IgD-negative memory B cell (primary cell): Measurements from ENCODE around the gene NINJ1. TPM values are rescaled to one million over a fixed set of nuclear protein-coding genes. Genes with fewer than 3 reads are reported as not detected.
A peak's percentile ranks its signal among the peaks of the same experiment; 100 is the strongest.

Experiments
- H3K27ac Mint-ChIP-seq, 3 donors: one replicate each; pipeline ENCODE4 v1.8.0; 2020 to 2022; ENCODE audit warnings: mild to moderate bottlenecking in 3 of 3, mixed read lengths in 3 of 3, moderate library complexity in 1 of 3
- H3K27me3 Mint-ChIP-seq: one replicate; pipeline ENCODE4 v1.8.0; 2021; ENCODE audit warnings: mixed read lengths
- H3K36me3 Mint-ChIP-seq: one replicate; pipeline ENCODE4 v1.8.0; 2020; ENCODE audit warnings: mild to moderate bottlenecking, mixed read lengths
- H3K4me1 Mint-ChIP-seq, 3 donors: one replicate each; pipeline ENCODE4 v1.8.0; 2020 to 2022; ENCODE audit warnings: mixed read lengths in 3 of 3, mild to moderate bottlenecking in 1 of 3
- H3K4me3 Mint-ChIP-seq, 4 donors: one replicate each; pipeline ENCODE4 v1.8.0; 2020 to 2022; ENCODE audit warnings: mild to moderate bottlenecking in 4 of 4, mixed read lengths in 4 of 4, moderate library complexity in 3 of 4
- H3K9me3 Mint-ChIP-seq, 3 donors: one replicate each; pipeline ENCODE4 v1.8.0; 2020 to 2021; ENCODE audit warnings: mixed read lengths in 3 of 3, mild to moderate bottlenecking in 1 of 3
- polyA plus RNA-seq: library from polyadenylated mRNA; unstranded; fragments of 300-500 nt; fragmentation: Illumina TruSeq; gene quantifications from one replicate; pipeline ENCODE4 v1.2.3, GENCODE V29; 2021

Gene NINJ1
- polyA plus RNA-seq, 1 donor from 2014 or later, result 8.3 TPM

- Mint-ChIP-seq H3K4me3 (no peak overlapping the region), H3K27ac (no peak overlapping the region), H3K36me3 (peaks cover 2% of the 10 kb centered on the region), H3K9me3 (no peaks in the 10 kb centered on the region), H3K4me1 (peaks cover 0 to 2% (median 0%) of the 10 kb centered on the region in 3 donors), H3K27me3 (peaks cover 8% of the 10 kb centered on the region)
These were observed 34.5 kb upstream of the NINJ1 start for GRCh38 chr9:93168581-93168980.

GRCh38 chr9:93167838-93168237, 33.8 kb upstream of the NINJ1 start:
- H3K36me3 Mint-ChIP-seq, result peaks cover 2% of the 10 kb centered on the region
- peaks cover 8% of the 10 kb centered on the region for H3K27me3 Mint-ChIP-seq
- H3K4me3 Mint-ChIP-seq, result no peak overlapping the region
- H3K4me1 Mint-ChIP-seq, result peaks cover 0 to 2% (median 0%) of the 10 kb centered on the region in 3 donors
- H3K27ac Mint-ChIP-seq, result no peak overlapping the region
- no peaks in the 10 kb centered on the region for H3K9me3 Mint-ChIP-seq

- no peak overlapping the region for H3K4me3 Mint-ChIP-seq
- peaks cover 2% of the 10 kb centered on the region for H3K36me3 Mint-ChIP-seq
- no peaks in the 10 kb centered on the region for H3K9me3 Mint-ChIP-seq
- H3K27me3 Mint-ChIP-seq, result peaks cover 4% of the 10 kb centered on the region
- H3K4me1 Mint-ChIP-seq, result peaks cover 0 to 1% (median 0%) of the 10 kb centered on the region in 3 donors
- no peak overlapping the region for H3K27ac Mint-ChIP-seq
These were observed 33.1 kb upstream of the NINJ1 start for GRCh38 chr9:93167185-93167584.

GRCh38 chr9:93166699-93167098, 32.6 kb upstream of the NINJ1 start:
- Mint-ChIP-seq H3K36me3 (peaks cover 2% of the 10 kb centered on the region), H3K4me3 (no peak overlapping the region), H3K9me3 (no peaks in the 10 kb centered on the region), H3K27ac (no peak overlapping the region), H3K27me3 (peaks cover 4% of the 10 kb centered on the region), H3K4me1 (no peaks in the 10 kb centered on the region)

GRCh38 chr9:93164085-93164484, 30.0 kb upstream of the NINJ1 start:
- no peak overlapping the region for H3K4me3 Mint-ChIP-seq
- no peak overlapping the region for H3K27ac Mint-ChIP-seq
- no peaks in the 10 kb centered on the region for H3K9me3 Mint-ChIP-seq
- peaks cover 1% of the 10 kb centered on the region for H3K27me3 Mint-ChIP-seq
- no peaks in the 10 kb centered on the region for H3K4me1 Mint-ChIP-seq
- peaks cover 2% of the 10 kb centered on the region for H3K36me3 Mint-ChIP-seq

GRCh38 chr9:93161786-93162562, 27.9 kb upstream of the NINJ1 start:
- Mint-ChIP-seq H3K4me1 (peaks cover 0 to 2% (median 0%) of the 10 kb centered on the region in 3 donors), H3K36me3 (peaks cover 2% of the 10 kb centered on the region), H3K27ac (no peak overlapping the region), H3K9me3 (no peaks in the 10 kb centered on the region), H3K27me3 (peaks cover 1% of the 10 kb centered on the region), H3K4me3 (no peak overlapping the region)

GRCh38 chr9:93159601-93160471, 25.8 kb upstream of the NINJ1 start:
- peaks cover 1% of the 10 kb centered on the region for H3K27me3 Mint-ChIP-seq
- peak overlapping the region in 1 of 4 donors; percentile 51 for H3K4me3 Mint-ChIP-seq
- H3K36me3 Mint-ChIP-seq, result no peaks in the 10 kb centered on the region
- no peak overlapping the region for H3K27ac Mint-ChIP-seq
- peaks cover 0 to 3% (median 2%) of the 10 kb centered on the region in 3 donors for H3K4me1 Mint-ChIP-seq
- no peaks in the 10 kb centered on the region for H3K9me3 Mint-ChIP-seq

- peaks cover 1% of the 10 kb centered on the region for H3K27me3 Mint-ChIP-seq
- H3K4me1 Mint-ChIP-seq, result peaks cover 0 to 3% (median 2%) of the 10 kb centered on the region in 3 donors
- peak overlapping the region in 1 of 3 donors; percentile 19 for H3K27ac Mint-ChIP-seq
- no peaks in the 10 kb centered on the region for H3K9me3 Mint-ChIP-seq
- H3K36me3 Mint-ChIP-seq, result no peaks in the 10 kb centered on the region
- no peak overlapping the region for H3K4me3 Mint-ChIP-seq
These were observed 22.5 kb upstream of the NINJ1 start for GRCh38 chr9:93156475-93157008.

- Mint-ChIP-seq H3K27me3 (peaks cover 1% of the 10 kb centered on the region), H3K4me3 (no peak overlapping the region), H3K9me3 (no peaks in the 10 kb centered on the region), H3K36me3 (no peaks in the 10 kb centered on the region), H3K27ac (no peak overlapping the region), H3K4me1 (peaks cover 0 to 3% (median 2%) of the 10 kb centered on the region in 3 donors)
These were observed 21.8 kb upstream of the NINJ1 start for GRCh38 chr9:93155716-93156474.

GRCh38 chr9:93154293-93154903, 20.3 kb upstream of the NINJ1 start:
- Mint-ChIP-seq H3K9me3 (no peaks in the 10 kb centered on the region), H3K4me1 (peaks cover 0 to 3% (median 2%) of the 10 kb centered on the region in 3 donors), H3K27me3 (no peaks in the 10 kb centered on the region), H3K27ac (peak overlapping the region in 1 of 3 donors; percentile 10), H3K36me3 (no peaks in the 10 kb centered on the region), H3K4me3 (no peak overlapping the region)

GRCh38 chr9:93151097-93151784, 17.2 kb upstream of the NINJ1 start:
- Mint-ChIP-seq H3K4me3 (no peak overlapping the region), H3K27ac (no peak overlapping the region), H3K9me3 (peaks cover 0 to 8% (median 4%) of the 10 kb centered on the region in 3 donors), H3K36me3 (no peaks in the 10 kb centered on the region), H3K27me3 (no peaks in the 10 kb centered on the region), H3K4me1 (no peaks in the 10 kb centered on the region)

GRCh38 chr9:93149361-93149760, 15.3 kb upstream of the NINJ1 start:
- Mint-ChIP-seq H3K36me3 (peaks cover 2% of the 10 kb centered on the region), H3K27ac (no peak overlapping the region), H3K27me3 (no peaks in the 10 kb centered on the region), H3K9me3 (peaks cover 0 to 8% (median 4%) of the 10 kb centered on the region in 3 donors), H3K4me1 (peaks cover 0 to 3% (median 3%) of the 10 kb centered on the region in 3 donors), H3K4me3 (no peak overlapping the region)

- peaks cover 2% of the 10 kb centered on the region for H3K36me3 Mint-ChIP-seq
- no peak overlapping the region for H3K27ac Mint-ChIP-seq
- peaks cover 3% of the 10 kb centered on the region for H3K27me3 Mint-ChIP-seq
- peaks cover 0 to 8% (median 7%) of the 10 kb centered on the region in 3 donors for H3K4me1 Mint-ChIP-seq
- peaks cover 0 to 8% (median 4%) of the 10 kb centered on the region in 3 donors for H3K9me3 Mint-ChIP-seq
- no peak overlapping the region for H3K4me3 Mint-ChIP-seq
These were observed 14.7 kb upstream of the NINJ1 start for GRCh38 chr9:93148721-93149120.

GRCh38 chr9:93147632-93148031, 13.6 kb upstream of the NINJ1 start:
- Mint-ChIP-seq H3K27ac (no peak overlapping the region), H3K36me3 (peaks cover 2% of the 10 kb centered on the region), H3K4me1 (peaks cover under 1 to 11% (median 10%) of the 10 kb centered on the region in 3 donors), H3K27me3 (peaks cover 3% of the 10 kb centered on the region), H3K9me3 (peaks cover 0 to 8% (median 4%) of the 10 kb centered on the region in 3 donors), H3K4me3 (no peak overlapping the region)
